ENCODE data around the gene DISC1.

DNA sequence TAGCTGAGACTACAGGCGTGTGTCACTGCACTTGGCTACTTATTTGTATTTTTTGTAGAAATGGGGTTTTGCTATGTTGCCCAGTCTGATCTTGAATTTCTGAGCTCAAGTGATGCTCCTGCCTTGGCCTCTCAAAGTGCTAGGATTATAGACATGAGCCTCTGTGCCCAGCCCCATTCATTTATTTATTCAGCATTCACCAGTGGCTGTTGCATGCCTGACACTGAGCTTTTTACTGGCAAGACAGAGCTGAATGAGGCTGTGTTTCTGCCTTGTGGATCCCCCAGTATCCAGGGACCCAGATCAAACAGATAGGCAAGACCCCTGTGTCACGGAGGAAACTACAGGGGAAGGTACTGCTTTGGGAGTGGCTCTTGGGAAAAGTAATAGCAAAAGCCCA lies 109.4 kb downstream of the DISC1 start:
- TF ChIP-seq, protein P1, sequence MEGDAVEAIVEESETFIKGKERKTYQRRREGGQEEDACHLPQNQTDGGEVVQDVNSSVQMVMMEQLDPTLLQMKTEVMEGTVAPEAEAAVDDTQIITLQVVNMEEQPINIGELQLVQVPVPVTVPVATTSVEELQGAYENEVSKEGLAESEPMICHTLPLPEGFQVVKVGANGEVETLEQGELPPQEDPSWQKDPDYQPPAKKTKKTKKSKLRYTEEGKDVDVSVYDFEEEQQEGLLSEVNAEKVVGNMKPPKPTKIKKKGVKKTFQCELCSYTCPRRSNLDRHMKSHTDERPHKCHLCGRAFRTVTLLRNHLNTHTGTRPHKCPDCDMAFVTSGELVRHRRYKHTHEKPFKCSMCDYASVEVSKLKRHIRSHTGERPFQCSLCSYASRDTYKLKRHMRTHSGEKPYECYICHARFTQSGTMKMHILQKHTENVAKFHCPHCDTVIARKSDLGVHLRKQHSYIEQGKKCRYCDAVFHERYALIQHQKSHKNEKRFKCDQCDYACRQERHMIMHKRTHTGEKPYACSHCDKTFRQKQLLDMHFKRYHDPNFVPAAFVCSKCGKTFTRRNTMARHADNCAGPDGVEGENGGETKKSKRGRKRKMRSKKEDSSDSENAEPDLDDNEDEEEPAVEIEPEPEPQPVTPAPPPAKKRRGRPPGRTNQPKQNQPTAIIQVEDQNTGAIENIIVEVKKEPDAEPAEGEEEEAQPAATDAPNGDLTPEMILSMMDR (IDR thresholded peaks at IDR 0.05; ENCODE audit: insufficient read depth, low read length): no peak
- no peak for TF ChIP-seq POLR2AphosphoS5 (IDR thresholded peaks at IDR 0.05; ENCODE audit: low read depth)

Measured in HL-60 (cell line).